ENCODE results near the gene PHF21B.

DNA sequence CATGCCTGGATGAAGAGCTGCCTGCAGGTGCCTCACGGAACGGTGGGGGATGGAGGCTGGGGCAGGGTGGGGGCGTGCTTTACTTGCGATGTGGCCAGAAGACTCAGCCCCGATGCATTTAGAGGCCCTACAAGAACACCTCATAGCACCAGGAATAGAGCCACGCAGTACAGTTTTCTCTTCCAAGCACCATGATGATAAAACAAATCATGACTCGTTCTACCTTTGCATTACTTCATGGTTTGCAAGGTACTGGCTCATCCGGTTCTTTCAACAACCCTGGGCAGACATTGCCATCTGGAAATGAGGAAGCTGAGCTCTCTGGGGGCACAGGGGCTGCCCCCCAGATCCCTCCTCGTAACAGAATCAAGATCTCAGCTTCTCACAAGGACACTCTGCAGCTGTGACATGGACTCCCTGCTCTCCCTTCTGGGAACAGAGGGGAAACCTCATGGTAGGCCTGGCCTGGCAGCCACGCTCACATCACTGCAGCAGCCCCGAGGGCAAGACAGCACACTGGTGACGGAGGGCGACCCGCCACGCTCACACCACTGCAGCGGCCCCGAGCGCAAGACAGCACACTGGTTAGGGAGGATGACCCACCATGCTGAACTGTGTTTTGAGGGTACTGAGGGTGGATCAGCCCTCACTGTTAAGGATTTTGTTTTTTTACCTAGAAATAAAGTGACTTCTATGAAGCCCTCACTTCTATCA is 46.9 kb downstream of the PHF21B start:
- no peak for TF ChIP-seq CTCF (conservative IDR thresholded peaks at IDR 0.05 in 1 of 2, IDR thresholded peaks at IDR 0.05 in 1 of 2; ENCODE audit: low read depth in 1 of 2, low read length in 2 of 2)
- TF ChIP-seq EZH2 (IDR thresholded peaks at IDR 0.05; ENCODE audit: low read length, missing control alignments): no peak
